ENCODE measurements around the gene C2CD5. TPM values are rescaled to one million over a fixed set of nuclear protein-coding genes. Genes with fewer than 3 reads are reported as not detected.

Gene C2CD5
- total and polyA plus RNA-seq, 2 of the 4 experiments (the other 2 are of a cell fraction), result 14.5 to 15.8 TPM

GRCh38 chr12:22536346-22536945 lies 7.9 kb downstream of the C2CD5 start:
- ChIA-PET POLR2A (ENCODE audit: unreplicated experiment) (no interaction called here), CTCF (no interaction called here)
- H3K27ac ChIP-seq (ENCODE audit: insufficient read depth, low read length), result no peak overlapping the region
- DNase-seq (no peak), ATAC-seq (ENCODE audit: low read depth) (no peak)
- no peak overlapping the region for H2AK5ac ChIP-seq (ENCODE audit: low read depth, low read length)
- H3K14ac ChIP-seq (replicated peaks; ENCODE audit: low read depth, low read length), result no peak overlapping the region
- in situ Hi-C loops (cut with MboI; ENCODE audit: low sequenced_read_pairs), result no loop called here
- H4K20me1 ChIP-seq (ENCODE audit: insufficient read depth, low read length), result no peaks in the 10 kb centered on the region
- no peak overlapping the region for H3K18ac ChIP-seq (ENCODE audit: low read depth, low read length)
- H3K9me3 ChIP-seq (ENCODE audit: control insufficient read depth, insufficient read depth, low read length), result no peaks in the 10 kb centered on the region
- intact Hi-C loops (cut with micrococcal nuclease), result no loop called here
- no peak overlapping the region for H2BK15ac ChIP-seq (ENCODE audit: low read depth, low read length)
- peaks cover 3% of the 10 kb centered on the region for H3K4me1 ChIP-seq (ENCODE audit: control insufficient read depth, insufficient read depth, low read length)
- H2BK120ac ChIP-seq (ENCODE audit: low read depth, low read length), result no peak overlapping the region
- H3K9ac ChIP-seq (ENCODE audit: low read depth, low read length), result no peak overlapping the region
- no peak overlapping the region for H3K56ac ChIP-seq (ENCODE audit: extremely low read depth, insufficient read depth, low read length)
- H2BK20ac ChIP-seq (ENCODE audit: low read depth, low read length), result no peak overlapping the region
- H3K4me3 ChIP-seq (ENCODE audit: insufficient read depth, low read depth, low read length), result no peak overlapping the region
- no peak overlapping the region for H4K5ac ChIP-seq (ENCODE audit: low read depth, low read length)
- H2AK9ac ChIP-seq (replicated peaks; ENCODE audit: low read depth, low read length, poor library complexity), result no peak overlapping the region
- dilution Hi-C loops (cut with HindIII; ENCODE audit: low sequenced_read_pairs, unreplicated experiment), result no loop called here
- H4K8ac ChIP-seq (ENCODE audit: low read depth in 2 of 2, low read length in 2 of 2), result no peak overlapping the region
- no peak overlapping the region for H3K4ac ChIP-seq (ENCODE audit: low read depth, low read length)
- no CpG with 5 or more reads among the region's 2 CpGs for WGBS, 2 experiments (ENCODE audit: extremely low coverage in 2 of 2, insufficient read length in 1 of 2)
- H4K91ac ChIP-seq (ENCODE audit: insufficient read depth, low read depth, low read length), result no peak overlapping the region
- H3K4me2 ChIP-seq (ENCODE audit: low read depth, low read length), result no peak overlapping the region
- H3K36me3 ChIP-seq (ENCODE audit: control insufficient read depth, insufficient read depth, low read length), result peaks cover 9% of the 10 kb centered on the region
- peaks cover 3 to 22% of the 10 kb centered on the region in 2 experiments; a peak in 3 of 4 replicates for H3K79me1 ChIP-seq (ENCODE audit: low read depth in 1 of 2, low read length in 2 of 2)
- H3K27me3 ChIP-seq (ENCODE audit: control insufficient read depth, insufficient read depth, low read length), result no peaks in the 10 kb centered on the region
- TF ChIP-seq CEBPB (IDR thresholded peaks at IDR 0.05; ENCODE audit: low read depth, low read length) (peak; percentile 59; the same call in 1 of the 2 replicates), NFE2L2 (IDR thresholded peaks at IDR 0.05; ENCODE audit: low read depth, low read length) (no peak), CHD1 (IDR thresholded peaks at IDR 0.05; ENCODE audit: low read depth, low read length) (no peak), MXI1 (IDR thresholded peaks at IDR 0.05; ENCODE audit: borderline replicate concordance, low read depth, low read length) (no peak)
- no TSS peak for BruUV-seq (replicated peaks)
- H3K9me1 ChIP-seq (ENCODE audit: insufficient read depth, low read length), result no peaks in the 10 kb centered on the region
- H3K23ac ChIP-seq (ENCODE audit: low read depth, low read length), result no peak overlapping the region
- H2BK5ac ChIP-seq (ENCODE audit: low read depth, low read length, poor library complexity, severe bottlenecking), result no peak overlapping the region
- H2AFZ ChIP-seq (replicated peaks; ENCODE audit: low read length, poor library complexity), result no peak overlapping the region

Measured in IMR-90 (cell line).